IMR-90 (cell line): ENCODE measurements around the gene CTNNA1. TPM values are rescaled to one million over a fixed set of nuclear protein-coding genes. Genes with fewer than 3 reads are reported as not detected.

Experiments
- ATAC-seq: fragments of 200-7000 bp; cut with Tn5 transposase; 2 replicates; pipeline ENCODE4 v1.9.1; 2020; ENCODE audit warnings: low read depth, mild to moderate bottlenecking, moderate library complexity
- BruUV-seq: library from RNA; stranded (reverse); fragments of 400-500 nt; replicated peaks from 2 replicates; lab custom pipeline; 2021; lab: Mats Ljungman, UMichigan
- CTCF ChIA-PET: fragments of 300-600 bp; formaldehyde crosslinking; extraction: SDS; loops from one replicate; lab custom pipeline; 2021; ENCODE audit warnings: antibody characterized with exemption; lab: Yijun Ruan, JAX
- POLR2A ChIA-PET: fragments of 300-600 bp; sonication (Branson Sonifier 250); formaldehyde crosslinking; loops from one replicate; lab custom pipeline; 2022; ENCODE audit warnings: antibody characterized with exemption; ENCODE audit not compliant: unreplicated experiment; lab: Charles Lee
- DNase-seq: peaks from one replicate; pipeline ENCODE4 v3.0.0; 2013
- H2AFZ ChIP-seq: replicated peaks from 2 replicates; pipeline ENCODE3; 2013; ENCODE audit warnings: low read length, mild to moderate bottlenecking; ENCODE audit not compliant: poor library complexity
- H2AK5ac ChIP-seq: 2 replicates; pipeline ENCODE4 v1.6.1; 2013; ENCODE audit warnings: low read depth, low read length, inconsistent platforms
- H2AK9ac ChIP-seq: replicated peaks from 2 replicates; pipeline ENCODE3; 2013; ENCODE audit warnings: mild to moderate bottlenecking, low read depth, low read length, moderate library complexity; ENCODE audit not compliant: poor library complexity
- H2BK120ac ChIP-seq: 2 replicates; pipeline ENCODE4 v1.6.1; 2013; ENCODE audit warnings: low read depth, low read length, inconsistent platforms
- H2BK15ac ChIP-seq: 3 replicates; pipeline ENCODE4 v1.6.1; 2013; ENCODE audit warnings: low read depth, low read length, inconsistent platforms
- H2BK20ac ChIP-seq: 2 replicates; pipeline ENCODE4 v1.6.1; 2013; ENCODE audit warnings: low read depth, mild to moderate bottlenecking, inconsistent platforms, low read length, moderate library complexity
- H2BK5ac ChIP-seq: 2 replicates; pipeline ENCODE4 v1.6.1; 2013; ENCODE audit warnings: mild to moderate bottlenecking, low read depth, low read length, inconsistent platforms; ENCODE audit not compliant: poor library complexity, severe bottlenecking
- H3K14ac ChIP-seq: replicated peaks from 2 replicates; pipeline ENCODE4 v1.6.1; 2013; ENCODE audit warnings: low read depth, low read length, inconsistent platforms
- H3K18ac ChIP-seq: 2 replicates; pipeline ENCODE4 v1.6.1; 2013; ENCODE audit warnings: low read depth, low read length, control low read depth
- H3K23ac ChIP-seq: 2 replicates; pipeline ENCODE4 v1.6.1; 2013; ENCODE audit warnings: low read depth, low read length, inconsistent platforms
- H3K27ac ChIP-seq: 2 replicates; pipeline ENCODE4 v1.5.1; 2013; ENCODE audit warnings: mild to moderate bottlenecking, control low read depth, low read length; ENCODE audit not compliant: insufficient read depth
- H3K27me3 ChIP-seq: 2 replicates; pipeline ENCODE4 v1.6.1; 2013; ENCODE audit warnings: low read length; ENCODE audit not compliant: control insufficient read depth, insufficient read depth
- H3K36me3 ChIP-seq: 2 replicates; pipeline ENCODE4 v1.6.1; 2013; ENCODE audit warnings: low read length, mixed read lengths; ENCODE audit not compliant: control insufficient read depth, insufficient read depth
- H3K4ac ChIP-seq: 2 replicates; pipeline ENCODE4 v1.6.1; 2013; ENCODE audit warnings: low read depth, low read length, inconsistent platforms
- H3K4me1 ChIP-seq: 2 replicates; pipeline ENCODE4 v1.6.1; 2013; ENCODE audit warnings: low read length, mixed read lengths; ENCODE audit not compliant: control insufficient read depth, insufficient read depth
- H3K4me2 ChIP-seq: 2 replicates; pipeline ENCODE4 v1.6.1; 2013; ENCODE audit warnings: low read depth, mild to moderate bottlenecking, control low read depth, low read length, moderate library complexity
- H3K4me3 ChIP-seq: 2 replicates; pipeline ENCODE4 v1.5.1; 2013; ENCODE audit warnings: low read depth, mild to moderate bottlenecking, control low read depth, low read length, moderate library complexity; ENCODE audit not compliant: insufficient read depth
- H3K56ac ChIP-seq: 2 replicates; pipeline ENCODE4 v1.6.1; 2013; ENCODE audit warnings: low read length, inconsistent platforms; ENCODE audit not compliant: insufficient read depth; ENCODE audit errors: extremely low read depth
- H3K79me1 ChIP-seq, 2 experiments: 2 replicates each; pipeline ENCODE4 v1.6.1; 2013; ENCODE audit warnings: low read length in 2 of 2, inconsistent platforms in 1 of 2, low read depth in 1 of 2
- H3K9ac ChIP-seq: 2 replicates; pipeline ENCODE4 v1.6.1; 2013; ENCODE audit warnings: low read depth, low read length, control low read depth
- H3K9me1 ChIP-seq: 2 replicates; pipeline ENCODE4 v1.6.1; 2013; ENCODE audit warnings: low read length, inconsistent platforms; ENCODE audit not compliant: insufficient read depth
- H3K9me3 ChIP-seq: 2 replicates; pipeline ENCODE4 v1.6.1; 2013; ENCODE audit warnings: low read length; ENCODE audit not compliant: control insufficient read depth, insufficient read depth
- H4K20me1 ChIP-seq: 2 replicates; pipeline ENCODE4 v1.6.1; 2013; ENCODE audit warnings: low read length, inconsistent platforms; ENCODE audit not compliant: insufficient read depth
- H4K5ac ChIP-seq: 2 replicates; pipeline ENCODE4 v1.6.1; 2013; ENCODE audit warnings: mild to moderate bottlenecking, low read depth, low read length, control low read depth
- H4K8ac ChIP-seq, 2 experiments: 2 replicates each; pipeline ENCODE4 v1.6.1; 2013; ENCODE audit warnings: low read depth in 2 of 2, low read length in 2 of 2, control low read depth in 1 of 2, inconsistent platforms in 1 of 2
- H4K91ac ChIP-seq: 2 replicates; pipeline ENCODE4 v1.6.1; 2013; ENCODE audit warnings: low read depth, low read length, inconsistent platforms; ENCODE audit not compliant: insufficient read depth
- CEBPB ChIP-seq: IDR thresholded peaks from 2 replicates; pipeline ENCODE4 v1.6.1; 2012; ENCODE audit warnings: low read depth, low read length, improper control_type of control experiment
- CHD1 ChIP-seq: IDR thresholded peaks from 2 replicates; pipeline ENCODE4 v1.6.1; 2012; ENCODE audit warnings: low read depth, low read length, improper control_type of control experiment
- ELK1 ChIP-seq: fragments of 150-350 bp; IDR thresholded peaks from 2 replicates; pipeline ENCODE4 v1.6.1; 2016; ENCODE audit warnings: low read depth, mild to moderate bottlenecking, low read length, moderate library complexity, borderline replicate concordance
- MAFK ChIP-seq: IDR thresholded peaks from 2 replicates; pipeline ENCODE4 v1.6.1; 2012; ENCODE audit warnings: low read depth, low read length, improper control_type of control experiment
- MAZ ChIP-seq: IDR thresholded peaks from 2 replicates; pipeline ENCODE4 v1.6.1; 2012; ENCODE audit warnings: low read depth, mild to moderate bottlenecking, low read length, improper control_type of control experiment, moderate library complexity, borderline replicate concordance
- POLR2A ChIP-seq: IDR thresholded peaks from 2 replicates; pipeline ENCODE4 v1.6.1; 2012; ENCODE audit warnings: mild to moderate bottlenecking, low read depth, low read length
- RFX5 ChIP-seq: IDR thresholded peaks from 2 replicates; pipeline ENCODE4 v1.8.0; 2012; ENCODE audit warnings: low read depth, mild to moderate bottlenecking, low read length, moderate library complexity
- WGBS, 2 experiments: methylation state at CpG; one replicate each; pipeline versions ENCODE4 v1.1.5 to v1.1.7; 2013; ENCODE audit warnings: missing lambda C conversion rate in 2 of 2; ENCODE audit not compliant: insufficient read length in 1 of 2; ENCODE audit errors: extremely low coverage in 2 of 2; 5-methylcytosine and 5-hydroxymethylcytosine counted together
- dilution Hi-C: fragments of 300-500 bp; cut with HindIII; formaldehyde crosslinking; loops from one replicate; pipeline ENCODE4 v1.14.3; 2018; ENCODE audit warnings: low sequenced_read_pairs; ENCODE audit not compliant: unreplicated experiment
- in situ Hi-C: fragments of 300-500 bp; cut with MboI; formaldehyde crosslinking; loops from 3 replicates; pipeline ENCODE4 v1.14.3; 2019; ENCODE audit warnings: low sequenced_read_pairs, inconsistent platforms, mixed read lengths
- intact Hi-C: fragments of 100-400 bp; cut with micrococcal nuclease; formaldehyde crosslinking; loops from 2 replicates; pipeline ENCODE4 v1.10.0; 2022
- polyA plus RNA-seq, 3 experiments: library from polyadenylated mRNA; depleted of rRNA; stranded (reverse); fragments of >200 nt; gene quantifications; 2 replicates each; pipeline ENCODE4 v1.2.3, GENCODE V29; 2012; ENCODE audit warnings: low replicate concordance in 1 of 3
- total RNA-seq: library from RNA; depleted of rRNA; stranded (reverse); fragments of >200 nt; gene quantifications from 2 replicates; pipeline ENCODE4 v1.2.3, GENCODE V29; 2012

Gene CTNNA1
- total and polyA plus RNA-seq, 2 of the 4 experiments (the other 2 are of a cell fraction) = 220 to 471 TPM

- Histone ChIP-seq H3K4ac (no peak overlapping the region), H2AFZ (no peak overlapping the region), H3K9me3 (no peaks in the 10 kb centered on the region), H3K4me1 (peaks cover 7% of the 10 kb centered on the region), H3K27ac (no peak overlapping the region), H3K4me2 (no peak overlapping the region), H2AK9ac (no peak overlapping the region), H2AK5ac (no peak overlapping the region), H4K91ac (no peak overlapping the region), H3K4me3 (no peak overlapping the region), H4K8ac (no peak overlapping the region), H3K9ac (no peak overlapping the region), H3K56ac (no peak overlapping the region), H2BK120ac (no peak overlapping the region), H3K23ac (no peak overlapping the region), H3K18ac (no peak overlapping the region), H4K5ac (no peak overlapping the region), H3K27me3 (peaks cover 3% of the 10 kb centered on the region; the same call in 1 of the 2 replicates), H4K20me1 (no peaks in the 10 kb centered on the region), H3K14ac (no peak overlapping the region), H3K9me1 (no peaks in the 10 kb centered on the region), H3K36me3 (no peaks in the 10 kb centered on the region), H2BK5ac (no peak overlapping the region), H3K79me1 (no peaks in the 10 kb centered on the region), H2BK20ac (no peak overlapping the region), H2BK15ac (no peak overlapping the region)
- ATAC-seq (no peak), DNase-seq (no peak)
- CTCF ChIA-PET = interaction anchor here (1.3 kb wide), 1 partner anchor 132 kb away, joined by 3 read pairs; no protein-coding TSS in a partner anchor
- BruUV-seq = no TSS peak
- TF ChIP-seq MAZ (no peak), RFX5 (no peak), MAFK (no peak), POLR2A (no peak), CEBPB (no peak), CHD1 (no peak), ELK1 (no peak)
- dilution Hi-C loops = no loop called here
- no CpG with 5 or more reads among the region's 6 CpGs for WGBS, 2 experiments
- intact Hi-C loops = no loop called here
- in situ Hi-C loops = no loop called here
- POLR2A ChIA-PET = no interaction called here
These were observed 42.1 kb upstream of the CTNNA1 start for GRCh38 chr5:138711087-138711486.
